Ishikawa (cell line): Measurements from ENCODE around the gene UBE2Q2.

ENCODE experiments used
- CEBPB ChIP-seq: IDR thresholded peaks from 2 replicates; pipeline ENCODE4 v1.6.1; 2012
- CREB1 ChIP-seq: IDR thresholded peaks from 2 replicates; pipeline ENCODE4 v1.6.1; 2012; ENCODE audit warnings: low read depth
- EGR1 ChIP-seq: IDR thresholded peaks from 2 replicates; pipeline ENCODE4 v1.6.1; 2012
- EP300 ChIP-seq: IDR thresholded peaks from 2 replicates; pipeline ENCODE4 v1.6.1; 2012; ENCODE audit warnings: borderline replicate concordance
- FOXM1 ChIP-seq: IDR thresholded peaks from 2 replicates; pipeline ENCODE4 v1.6.1; 2012; ENCODE audit warnings: low read depth, borderline replicate concordance
- NFIC ChIP-seq: IDR thresholded peaks from 2 replicates; pipeline ENCODE4 v1.6.1; 2012
- RAD21 ChIP-seq: IDR thresholded peaks from 2 replicates; pipeline ENCODE4 v1.6.1; 2012; ENCODE audit warnings: low read depth
- TAF1 ChIP-seq: IDR thresholded peaks from 2 replicates; pipeline ENCODE4 v1.6.1; 2012; ENCODE audit warnings: low read depth, mild to moderate bottlenecking
- TCF12 ChIP-seq: IDR thresholded peaks from 2 replicates; pipeline ENCODE4 v1.6.1; 2012; ENCODE audit warnings: low read depth
- TEAD4 ChIP-seq: IDR thresholded peaks from 2 replicates; pipeline ENCODE4 v1.6.1; 2012
- YY1 ChIP-seq: IDR thresholded peaks from 2 replicates; pipeline ENCODE4 v1.6.1; 2012; ENCODE audit warnings: low read depth
- ZBTB7A ChIP-seq: IDR thresholded peaks from 2 replicates; pipeline ENCODE4 v1.6.1; 2012; ENCODE audit warnings: low read depth
- TF ChIP-seq, protein P1 (sequence below): IDR thresholded peaks from 2 replicates; pipeline ENCODE4 v1.6.1; 2012; ENCODE audit warnings: low read depth, mild to moderate bottlenecking
- TF ChIP-seq, protein P2 (sequence below): IDR thresholded peaks from 2 replicates; pipeline ENCODE4 v1.6.1; 2012
- TF ChIP-seq, protein P3 (sequence below): IDR thresholded peaks from 2 replicates; pipeline ENCODE4 v1.6.1; 2012

The UBE2Q2 gene

DNA sequence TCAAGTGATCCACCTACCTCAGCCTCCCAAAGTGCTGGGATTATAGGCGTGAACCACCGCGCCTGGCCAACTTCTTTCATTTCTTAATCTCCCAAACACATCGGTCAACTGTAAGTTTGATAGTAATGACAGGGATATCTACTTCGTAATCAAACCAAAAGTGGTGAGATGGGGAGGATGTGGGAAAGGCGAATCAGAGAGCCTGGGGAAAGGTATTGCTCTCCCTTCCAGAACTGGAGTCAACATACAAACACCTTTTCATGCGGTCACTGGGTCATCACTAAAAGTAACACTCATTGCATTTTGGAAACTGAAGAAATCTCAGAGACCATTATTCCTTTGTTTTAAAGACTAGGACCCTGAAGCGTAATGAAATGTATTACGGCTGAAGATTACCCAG is 14.8 kb upstream of the UBE2Q2 start:
- TF ChIP-seq TAF1 (no peak), EP300 (no peak), YY1 (no peak), CREB1 (no peak)

DNA sequence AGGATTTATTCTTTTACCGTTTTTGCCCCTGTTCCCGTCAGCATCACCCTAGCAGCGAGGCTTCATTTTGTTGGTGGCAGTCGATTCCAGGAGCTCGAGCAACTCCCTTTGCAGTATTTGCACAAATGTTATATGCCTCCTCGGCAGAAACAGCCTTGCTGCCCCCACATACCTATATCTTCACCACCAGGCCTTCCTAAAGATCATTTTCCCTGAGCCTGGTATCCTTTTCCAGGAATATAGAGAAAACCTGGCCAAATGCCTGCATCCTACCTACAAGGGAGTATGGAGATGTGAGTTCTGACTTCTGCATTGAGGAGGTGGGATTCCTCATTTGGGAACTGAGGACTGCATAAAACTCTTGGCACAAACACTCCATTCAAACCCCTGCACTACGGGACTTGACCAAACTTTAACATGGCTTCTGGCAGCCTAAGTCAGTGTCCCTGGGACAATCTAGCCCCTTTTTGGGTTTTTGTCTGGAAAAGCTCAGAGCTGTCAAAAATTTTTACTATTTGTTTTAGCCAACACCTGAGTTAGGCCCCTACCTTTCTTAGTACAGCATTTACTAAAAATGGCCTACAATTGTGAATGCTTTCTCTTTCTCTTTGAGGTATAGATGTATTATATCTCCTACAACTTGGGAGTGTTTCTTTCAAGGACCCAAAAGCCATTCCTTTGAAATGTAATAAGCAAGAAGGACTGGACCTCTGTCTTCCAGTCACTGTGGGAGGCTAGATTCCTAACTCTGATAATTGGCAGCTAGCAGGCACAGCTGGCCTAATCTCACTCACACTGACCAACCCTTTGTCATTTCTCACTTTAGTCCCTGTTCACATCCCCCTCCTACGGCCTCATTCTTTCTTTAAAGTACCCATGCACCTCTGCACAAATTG is 12.1 kb upstream of the UBE2Q2 start:
- no peak for TF ChIP-seq YY1
- TF ChIP-seq CREB1, result no peak
- TF ChIP-seq NFIC, result no peak
- no peak for TF ChIP-seq RAD21
- TF ChIP-seq, protein P1, sequence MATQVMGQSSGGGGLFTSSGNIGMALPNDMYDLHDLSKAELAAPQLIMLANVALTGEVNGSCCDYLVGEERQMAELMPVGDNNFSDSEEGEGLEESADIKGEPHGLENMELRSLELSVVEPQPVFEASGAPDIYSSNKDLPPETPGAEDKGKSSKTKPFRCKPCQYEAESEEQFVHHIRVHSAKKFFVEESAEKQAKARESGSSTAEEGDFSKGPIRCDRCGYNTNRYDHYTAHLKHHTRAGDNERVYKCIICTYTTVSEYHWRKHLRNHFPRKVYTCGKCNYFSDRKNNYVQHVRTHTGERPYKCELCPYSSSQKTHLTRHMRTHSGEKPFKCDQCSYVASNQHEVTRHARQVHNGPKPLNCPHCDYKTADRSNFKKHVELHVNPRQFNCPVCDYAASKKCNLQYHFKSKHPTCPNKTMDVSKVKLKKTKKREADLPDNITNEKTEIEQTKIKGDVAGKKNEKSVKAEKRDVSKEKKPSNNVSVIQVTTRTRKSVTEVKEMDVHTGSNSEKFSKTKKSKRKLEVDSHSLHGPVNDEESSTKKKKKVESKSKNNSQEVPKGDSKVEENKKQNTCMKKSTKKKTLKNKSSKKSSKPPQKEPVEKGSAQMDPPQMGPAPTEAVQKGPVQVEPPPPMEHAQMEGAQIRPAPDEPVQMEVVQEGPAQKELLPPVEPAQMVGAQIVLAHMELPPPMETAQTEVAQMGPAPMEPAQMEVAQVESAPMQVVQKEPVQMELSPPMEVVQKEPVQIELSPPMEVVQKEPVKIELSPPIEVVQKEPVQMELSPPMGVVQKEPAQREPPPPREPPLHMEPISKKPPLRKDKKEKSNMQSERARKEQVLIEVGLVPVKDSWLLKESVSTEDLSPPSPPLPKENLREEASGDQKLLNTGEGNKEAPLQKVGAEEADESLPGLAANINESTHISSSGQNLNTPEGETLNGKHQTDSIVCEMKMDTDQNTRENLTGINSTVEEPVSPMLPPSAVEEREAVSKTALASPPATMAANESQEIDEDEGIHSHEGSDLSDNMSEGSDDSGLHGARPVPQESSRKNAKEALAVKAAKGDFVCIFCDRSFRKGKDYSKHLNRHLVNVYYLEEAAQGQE, result no peak
- TF ChIP-seq EP300, result no peak
- TF ChIP-seq TEAD4, result no peak
- TF ChIP-seq EGR1, result no peak
- no peak for TF ChIP-seq CEBPB
- no peak for TF ChIP-seq ZBTB7A
- TF ChIP-seq FOXM1, result no peak
- TF ChIP-seq, protein P2, sequence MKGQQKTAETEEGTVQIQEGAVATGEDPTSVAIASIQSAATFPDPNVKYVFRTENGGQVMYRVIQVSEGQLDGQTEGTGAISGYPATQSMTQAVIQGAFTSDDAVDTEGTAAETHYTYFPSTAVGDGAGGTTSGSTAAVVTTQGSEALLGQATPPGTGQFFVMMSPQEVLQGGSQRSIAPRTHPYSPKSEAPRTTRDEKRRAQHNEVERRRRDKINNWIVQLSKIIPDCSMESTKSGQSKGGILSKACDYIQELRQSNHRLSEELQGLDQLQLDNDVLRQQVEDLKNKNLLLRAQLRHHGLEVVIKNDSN, result no peak

DNA sequence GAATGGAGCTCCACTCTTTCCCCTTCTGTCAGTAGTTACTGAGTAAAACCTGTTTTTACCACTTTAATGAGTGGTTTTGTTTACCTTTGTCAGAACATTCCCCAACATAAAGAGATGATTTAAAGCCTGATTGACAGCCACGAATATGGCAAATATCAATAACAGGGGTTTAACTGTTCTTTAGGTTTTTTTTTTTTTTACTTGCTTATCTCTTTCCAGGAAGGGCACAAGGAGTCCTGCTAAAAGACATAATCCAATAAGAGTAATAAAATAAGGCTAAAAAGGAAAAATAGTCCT is 11.5 kb upstream of the UBE2Q2 start:
- TF ChIP-seq, protein P2, result no peak
- TF ChIP-seq NFIC (no peak), FOXM1 (no peak), TEAD4 (no peak), RAD21 (no peak), CREB1 (no peak), TCF12 (no peak), TAF1 (no peak), CEBPB (no peak), EP300 (no peak), ZBTB7A (no peak), EGR1 (no peak)
- TF ChIP-seq, protein P3, sequence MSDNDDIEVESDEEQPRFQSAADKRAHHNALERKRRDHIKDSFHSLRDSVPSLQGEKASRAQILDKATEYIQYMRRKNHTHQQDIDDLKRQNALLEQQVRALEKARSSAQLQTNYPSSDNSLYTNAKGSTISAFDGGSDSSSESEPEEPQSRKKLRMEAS, result no peak
- TF ChIP-seq, protein P1, result no peak

DNA sequence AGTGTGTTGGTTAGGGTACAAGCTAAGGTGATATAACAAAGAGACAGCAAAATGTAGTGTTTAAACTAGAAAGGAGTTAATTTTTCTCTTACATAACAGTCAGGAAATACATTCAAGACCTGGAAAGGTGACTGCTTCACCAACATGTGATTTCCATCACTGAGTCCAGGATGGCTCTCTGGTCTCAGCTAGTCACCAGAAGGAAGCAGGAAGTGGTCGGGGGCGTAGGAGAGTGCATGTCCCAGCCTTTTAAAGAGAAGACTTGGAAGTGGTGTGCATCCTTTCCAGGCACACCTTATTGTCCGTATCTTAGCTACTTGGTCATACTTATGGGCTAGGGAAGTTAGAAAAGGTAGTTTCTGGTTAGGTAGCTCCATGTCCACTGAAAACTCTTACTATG is 11.1 kb upstream of the UBE2Q2 start:
- TF ChIP-seq TEAD4 (no peak), TCF12 (no peak), FOXM1 (no peak), ZBTB7A (no peak), RAD21 (no peak), NFIC (no peak), YY1 (no peak), CREB1 (no peak), TAF1 (no peak), EGR1 (no peak), CEBPB (no peak)
- TF ChIP-seq, protein P1, result no peak
- TF ChIP-seq, protein P2, result no peak
